Testis (tissue), 3 donors: ENCODE data around the gene TAP2. TPM values are rescaled to one million over a fixed set of nuclear protein-coding genes. Genes with fewer than 3 reads are reported as not detected.

ENCODE experiments used
- DNase-seq: peaks from one replicate; pipeline ENCODE4 v3.0.0-alpha.2; 2019
- H3K27ac ChIP-seq, 2 donors: fragments of 200-600 bp; sonication (generic); one replicate each; pipeline ENCODE4 v1.5.1; 2019
- H3K27me3 ChIP-seq: fragments of 200-600 bp; sonication (generic); one replicate; pipeline ENCODE4 v1.5.1; 2019
- H3K36me3 ChIP-seq: fragments of 200-600 bp; sonication (generic); one replicate; pipeline ENCODE4 v1.5.1; 2017; ENCODE audit warnings: low read depth; ENCODE audit errors: missing control alignments
- H3K4me1 ChIP-seq: fragments of 200-600 bp; sonication (generic); one replicate; pipeline ENCODE4 v1.5.1; 2019
- H3K4me3 ChIP-seq, 2 donors: fragments of 200-600 bp; sonication (generic); one replicate each; pipeline ENCODE4 v1.5.1; 2017 to 2019
- H3K9me3 ChIP-seq: fragments of 200-600 bp; sonication (generic); one replicate; pipeline ENCODE4 v1.5.1; 2017
- CTCF ChIP-seq, 3 experiments: fragments of 450-650 bp in 2 of 3; fragments of 200-600 bp in 1 of 3; sonication (generic) in 1 of 3; IDR thresholded peaks; one replicate each; pipeline ENCODE4 v1.5.1; 2016 to 2019; ENCODE audit warnings: antibody characterized with exemption in 3 of 3, mild to moderate bottlenecking in 2 of 3, moderate library complexity in 1 of 3
- POLR2A ChIP-seq: fragments of 450-650 bp; IDR thresholded peaks from one replicate; pipeline ENCODE4 v1.6.1; 2017; ENCODE audit warnings: antibody characterized with exemption, mild to moderate bottlenecking, moderate library complexity
- WGBS, 2 donors: methylation state at CpG; one replicate each; pipeline ENCODE4 v1.1.5; 2018; 5-methylcytosine and 5-hydroxymethylcytosine counted together
- intact Hi-C: fragments of 100-400 bp; cut with DNase I; formaldehyde crosslinking; loops from one replicate; pipeline ENCODE4 v1.15.1; 2023; ENCODE audit warnings: low total_unique reads
- polyA plus RNA-seq: library from polyadenylated mRNA; stranded (reverse); fragments of 350-450 nt; fragmentation: Illumina TruSeq; extraction: RNeasy Lipid Tissue Mini Kit (QIAGEN cat#74804); gene quantifications from one replicate; pipeline ENCODE4 v1.2.3, GENCODE V29; 2014; ENCODE audit warnings: low read depth, low replicate concordance; ENCODE audit not compliant: insufficient read depth
- total RNA-seq, 2 donors: library from RNA; depleted of rRNA; stranded (reverse); fragments of >200 nt; gene quantifications; one replicate each; pipeline ENCODE4 v1.2.3, GENCODE V29; 2016

Gene TAP2
- total and polyA plus RNA-seq, 3 donors from 2014 or later: 6.3 to 10.2 (median 9.1) TPM

DNA sequence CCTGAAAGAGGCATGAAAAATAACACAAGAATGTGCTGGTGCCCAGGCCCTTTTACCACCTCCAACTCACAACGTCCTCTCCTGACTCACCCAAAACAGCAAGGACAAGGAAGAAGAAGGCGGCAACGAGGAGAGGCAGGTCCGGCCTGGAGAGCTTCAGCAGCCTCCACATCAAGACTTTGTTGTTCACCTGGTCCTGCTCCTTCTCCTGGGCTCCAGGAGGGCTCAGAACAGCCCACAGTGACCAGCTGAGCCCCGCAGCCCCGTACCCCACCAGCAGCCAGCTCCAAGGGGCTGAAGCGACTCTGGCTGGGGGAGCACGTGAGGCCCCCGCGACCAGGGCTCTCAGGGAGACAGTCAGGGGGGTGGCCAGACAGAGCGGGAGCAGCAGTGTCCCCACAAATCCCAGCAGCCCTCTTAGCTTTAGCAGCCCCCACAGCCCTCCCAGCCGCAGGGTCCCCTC lies 857 bp downstream of the TAP2 start:
- H3K27me3 ChIP-seq: no peaks in the 10 kb centered on the region
- no peaks in the 10 kb centered on the region for H3K36me3 ChIP-seq
- H3K4me1 ChIP-seq: peaks cover 9% of the 10 kb centered on the region
- 13 to 19% methylated on average over 4 to 12 of the region's 12 CpGs for WGBS, 2 donors
- H3K9me3 ChIP-seq: no peaks in the 10 kb centered on the region
- TF ChIP-seq CTCF (IDR thresholded peaks at IDR 0.05) (no peak), POLR2A (no peak)
- intact Hi-C loops: no loop called here
- no peak for DNase-seq
- peak overlapping the region; percentile 72 to 85 for H3K4me3 ChIP-seq
- H3K27ac ChIP-seq: peak overlapping the region; percentile 75 to 98

DNA sequence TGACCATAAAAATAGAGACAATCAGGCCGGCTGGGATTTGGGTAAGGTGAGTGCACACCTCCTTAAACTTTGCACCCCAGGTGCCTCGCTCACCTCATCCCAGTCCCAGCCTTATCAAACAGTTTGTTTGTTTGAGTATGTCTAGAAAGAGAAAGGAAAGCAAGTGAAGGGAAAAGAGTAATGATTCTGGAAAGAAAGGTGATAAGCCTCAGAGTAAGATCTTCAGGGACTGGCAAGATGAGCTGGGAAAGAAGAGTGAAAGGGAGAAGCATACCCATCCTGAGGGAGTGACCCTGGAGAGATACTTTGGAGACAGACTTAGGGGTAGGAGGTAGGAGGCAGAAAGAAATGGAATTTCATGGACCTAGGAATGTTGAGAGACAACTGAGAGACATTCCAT lies 1.7 kb downstream of the TAP2 start:
- intact Hi-C loops: no loop called here
- no peaks in the 10 kb centered on the region for H3K9me3 ChIP-seq
- WGBS, 2 donors: 79 to 91% methylated on average over 2 of the region's 2 CpGs
- H3K4me3 ChIP-seq: no peak overlapping the region
- H3K27ac ChIP-seq: no peak overlapping the region
- TF ChIP-seq POLR2A: no peak
- TF ChIP-seq CTCF (IDR thresholded peaks at IDR 0.05): no peak
- no peaks in the 10 kb centered on the region for H3K36me3 ChIP-seq
- H3K27me3 ChIP-seq: no peaks in the 10 kb centered on the region
- DNase-seq: no peak
- peaks cover 8% of the 10 kb centered on the region for H3K4me1 ChIP-seq

DNA sequence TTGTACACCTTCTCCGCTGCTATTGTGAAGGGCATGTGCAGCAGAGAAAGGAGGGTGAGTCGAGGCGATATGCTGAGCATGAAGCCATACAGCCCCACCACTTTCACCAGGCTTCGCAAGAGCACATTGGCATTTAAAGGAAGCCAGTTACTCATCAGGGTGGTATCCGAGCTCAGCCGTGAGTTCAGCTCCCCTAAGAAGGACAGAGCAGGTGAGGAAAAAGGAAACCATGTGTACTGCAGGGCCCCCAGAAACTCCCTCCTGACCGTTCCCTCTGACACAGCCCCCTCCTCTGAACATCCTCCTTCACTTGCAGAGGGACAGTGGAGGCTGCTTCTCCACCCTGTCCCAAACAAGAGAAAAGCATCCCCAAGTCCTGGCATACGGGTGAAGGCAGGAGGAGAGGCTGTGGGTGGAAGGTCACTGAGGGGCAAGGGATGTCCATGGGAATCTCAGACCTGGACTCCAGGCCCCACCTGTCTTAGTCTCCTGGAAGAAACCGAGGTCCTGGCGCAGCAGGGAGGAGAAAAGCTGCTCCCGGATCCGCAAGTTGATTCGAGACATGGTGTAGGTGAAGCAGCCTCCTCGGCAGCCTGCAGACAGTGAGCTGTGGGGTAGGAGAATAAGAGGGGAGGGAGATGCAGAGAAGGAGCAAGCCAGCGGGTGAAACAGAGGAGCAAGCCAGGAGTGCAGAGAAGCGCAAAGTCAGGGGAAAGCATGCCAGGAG lies 3.2 kb downstream of the TAP2 start:
- Histone ChIP-seq H3K4me3 (no peak overlapping the region), H3K27me3 (no peaks in the 10 kb centered on the region), H3K9me3 (no peaks in the 10 kb centered on the region), H3K4me1 (peaks cover 8% of the 10 kb centered on the region), H3K36me3 (no peaks in the 10 kb centered on the region), H3K27ac (no peak overlapping the region)
- 95 to 96% methylated on average over 16 of the region's 16 CpGs for WGBS, 2 donors
- no peak for DNase-seq
- intact Hi-C loops: no loop called here
- TF ChIP-seq POLR2A: no peak
- no peak for TF ChIP-seq CTCF (IDR thresholded peaks at IDR 0.05)

GRCh38 chr6:32833664-32834063 lies 4.9 kb downstream of the TAP2 start:
- no peaks in the 10 kb centered on the region for H3K36me3 ChIP-seq
- TF ChIP-seq CTCF (IDR thresholded peaks at IDR 0.05) (no peak), POLR2A (no peak)
- 85 to 87% methylated on average over 5 of the region's 5 CpGs for WGBS, 2 donors
- H3K4me3 ChIP-seq: no peak overlapping the region
- peaks cover 4% of the 10 kb centered on the region for H3K4me1 ChIP-seq
- H3K27me3 ChIP-seq: no peaks in the 10 kb centered on the region
- no peak for DNase-seq
- no peak overlapping the region for H3K27ac ChIP-seq
- H3K9me3 ChIP-seq: no peaks in the 10 kb centered on the region
- intact Hi-C loops: no loop called here

DNA sequence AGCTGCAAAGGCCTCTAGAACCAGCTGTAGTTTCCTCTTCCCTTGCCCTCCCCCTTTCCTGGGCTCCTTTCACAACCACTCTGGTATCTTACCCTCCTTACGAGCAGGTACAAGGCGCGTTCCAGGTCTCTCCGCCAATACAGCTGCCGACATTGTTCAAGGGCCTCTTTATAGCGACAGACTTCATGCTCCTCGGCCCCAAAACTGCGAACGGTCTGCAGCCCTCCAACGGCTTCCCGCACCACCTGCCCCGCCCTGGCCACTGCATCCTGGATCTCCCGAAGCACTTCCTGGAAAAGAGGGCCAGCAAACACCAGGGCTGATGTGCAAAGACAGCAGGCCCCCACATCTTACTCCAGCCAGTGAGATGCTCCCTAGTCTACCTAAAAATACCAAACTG lies 6.0 kb downstream of the TAP2 start:
- intact Hi-C loops: no loop called here
- TF ChIP-seq POLR2A (no peak), CTCF (IDR thresholded peaks at IDR 0.05) (no peak)
- H3K9me3 ChIP-seq: no peaks in the 10 kb centered on the region
- H3K4me1 ChIP-seq: peaks cover under 1% of the 10 kb centered on the region
- H3K4me3 ChIP-seq: no peak overlapping the region
- no peak for DNase-seq
- no peaks in the 10 kb centered on the region for H3K36me3 ChIP-seq
- H3K27ac ChIP-seq: no peak overlapping the region
- no peaks in the 10 kb centered on the region for H3K27me3 ChIP-seq
- WGBS, 2 donors: 85 to 90% methylated on average over 12 to 13 of the region's 13 CpGs
